Activated CD4-positive, alpha-beta T cell treated with anti-CD3 and anti-CD28 coated beads for 36 hours (primary cell): ENCODE results near the gene FYN. TPM values are rescaled to one million over a fixed set of nuclear protein-coding genes. Genes with fewer than 3 reads are reported as not detected.

Source experiments
- ATAC-seq: fragments of 200-7000 bp; cut with Tn5 transposase; one replicate; pipeline ENCODE4 v1.10.0; 2021; ENCODE audit warnings: mild to moderate bottlenecking, moderate library complexity
- CTCF ChIA-PET: fragments of 350-600 bp; sonication (Branson Sonifier 250); formaldehyde crosslinking; loops from one replicate; lab custom pipeline; 2021; ENCODE audit warnings: antibody characterized with exemption; lab: Charles Lee
- POLR2A ChIA-PET: fragments of 350-600 bp; sonication (Branson Sonifier 250); formaldehyde crosslinking; loops from one replicate; lab custom pipeline; 2021; ENCODE audit warnings: antibody characterized with exemption, inconsistent platforms; lab: Charles Lee
- DNase-seq: peaks from one replicate; pipeline ENCODE4 v3.0.0-alpha.2; 2020
- H3K27ac Mint-ChIP-seq: one replicate; pipeline ENCODE4 v1.8.0; 2021; ENCODE audit warnings: mixed read lengths
- H3K27me3 Mint-ChIP-seq: one replicate; pipeline ENCODE4 v1.8.0; 2021; ENCODE audit warnings: mixed read lengths
- H3K36me3 Mint-ChIP-seq: one replicate; pipeline ENCODE4 v1.8.0; 2021; ENCODE audit warnings: low read depth, mixed read lengths
- H3K4me1 Mint-ChIP-seq: one replicate; pipeline ENCODE4 v1.8.0; 2021; ENCODE audit warnings: mixed read lengths
- H3K4me3 Mint-ChIP-seq: one replicate; pipeline ENCODE4 v1.8.0; 2021; ENCODE audit warnings: mild to moderate bottlenecking, moderate library complexity, mixed read lengths
- H3K9me3 Mint-ChIP-seq: one replicate; pipeline ENCODE4 v1.8.0; 2021; ENCODE audit warnings: low read depth, mixed read lengths
- intact Hi-C, 2 experiments: fragments of 100-400 bp; cut with DNase I in 1 of 2; cut with micrococcal nuclease in 1 of 2; formaldehyde crosslinking; loops; one replicate each; pipeline versions ENCODE4 v1.14.2 to v1.15.1; 2022 to 2024; cut with DNase I, micrococcal nuclease
- total RNA-seq, 2 experiments: library from RNA; stranded (reverse); gene quantifications; one replicate each; pipeline ENCODE4 v1.2.3, GENCODE V29; 2021

The FYN gene
- total RNA-seq, 2 experiments from 2014 or later, result 345 to 504 TPM

DNA sequence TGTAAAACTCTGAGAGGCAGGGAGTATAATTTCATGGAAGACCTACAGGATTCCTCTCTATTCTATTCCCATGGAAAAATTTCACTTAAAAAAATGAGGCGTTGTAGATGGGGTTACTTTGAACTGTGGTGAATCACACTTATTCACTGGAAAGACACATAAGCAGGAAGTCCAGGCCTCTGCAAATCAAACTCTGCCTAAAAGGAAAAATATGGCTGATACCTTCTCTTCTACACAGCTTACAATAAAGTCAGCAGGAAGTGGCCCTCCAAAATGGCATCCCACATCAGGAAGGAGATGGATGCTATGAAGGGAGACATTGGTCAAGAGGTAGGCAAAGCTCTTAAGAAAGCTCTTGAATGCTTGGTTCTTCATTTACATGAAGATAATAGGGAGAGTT, 115.9 kb downstream of the FYN start:
- Mint-ChIP-seq H3K9me3 (no peaks in the 10 kb centered on the region), H3K4me1 (peaks cover 88% of the 10 kb centered on the region), H3K36me3 (peaks cover 70% of the 10 kb centered on the region), H3K4me3 (peak overlapping the region; percentile 75), H3K27me3 (no peaks in the 10 kb centered on the region), H3K27ac (peak overlapping the region; percentile 96)
- intact Hi-C loops, result no loop called here
- POLR2A ChIA-PET, result interaction anchor here (0.7 to 1.0 kb wide), 2 partner anchors 80 to 266 kb away, joined by 3 to 4 read pairs; no protein-coding TSS in a partner anchor
- ATAC-seq (peak; percentile 14), DNase-seq (no peak)
- CTCF ChIA-PET, result interaction anchor here (0.6 to 1.3 kb wide), 6 partner anchors 19 to 259 kb away, joined by 3 to 8 read pairs (median 3); no protein-coding TSS in a partner anchor

DNA sequence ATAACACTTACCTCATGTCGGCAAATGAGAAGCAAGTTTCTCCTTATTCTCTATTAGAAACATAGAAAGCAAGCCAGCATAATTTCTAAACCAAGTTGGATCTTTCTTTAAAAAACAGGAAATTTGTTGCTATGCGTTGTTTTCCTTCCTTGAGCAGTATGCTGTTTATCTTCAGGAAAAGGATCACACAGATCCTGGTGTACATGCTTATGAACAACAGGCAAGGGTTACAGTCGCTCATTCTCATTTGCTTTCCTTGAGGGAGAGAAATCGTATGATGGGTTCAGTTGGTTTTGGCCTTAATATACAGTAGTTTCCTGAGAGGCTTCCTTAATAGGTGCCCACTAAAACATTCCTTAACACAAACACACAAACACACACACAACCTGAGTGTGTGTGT, 118.8 kb downstream of the FYN start:
- Mint-ChIP-seq H3K4me1 (peaks cover 85% of the 10 kb centered on the region), H3K36me3 (peaks cover 76% of the 10 kb centered on the region), H3K27me3 (no peaks in the 10 kb centered on the region), H3K27ac (peak overlapping the region; percentile 84), H3K9me3 (no peaks in the 10 kb centered on the region), H3K4me3 (peak overlapping the region; percentile 75)
- intact Hi-C loops, result no loop called here
- DNase-seq, result no peak
- ChIA-PET CTCF (interaction anchor here (0.6 to 4.0 kb wide), 7 partner anchors 9 to 289 kb away, joined by 3 to 18 read pairs (median 5); no protein-coding TSS in a partner anchor), POLR2A (interaction anchor here (0.6 to 0.9 kb wide), 2 partner anchors 10 to 16 kb away, joined by 3 read pairs; no protein-coding TSS in a partner anchor)
- no peak for ATAC-seq

- ChIA-PET CTCF (interaction anchor here (0.7 to 4.0 kb wide), 10 partner anchors 10 to 58 kb away, joined by 3 to 18 read pairs (median 6); no protein-coding TSS in a partner anchor), POLR2A (interaction anchor here (0.6 to 0.9 kb wide), 4 partner anchors 11 to 84 kb away, joined by 3 read pairs; no protein-coding TSS in a partner anchor)
- peak; percentile 7 for ATAC-seq
- peaks cover 85% of the 10 kb centered on the region for H3K4me1 Mint-ChIP-seq
- no peak for DNase-seq
- H3K27ac Mint-ChIP-seq, result peak overlapping the region; percentile 84
- peaks cover 74% of the 10 kb centered on the region for H3K36me3 Mint-ChIP-seq
- no peaks in the 10 kb centered on the region for H3K27me3 Mint-ChIP-seq
- intact Hi-C loops, result no loop called here
- H3K4me3 Mint-ChIP-seq, result peak overlapping the region; percentile 75
- H3K9me3 Mint-ChIP-seq, result no peaks in the 10 kb centered on the region
Observed at GRCh38 chr6:111753573-111753972, 119.7 kb downstream of the FYN start.

GRCh38 chr6:111752476-111752875, 120.8 kb downstream of the FYN start:
- Mint-ChIP-seq H3K27me3 (no peaks in the 10 kb centered on the region), H3K9me3 (no peaks in the 10 kb centered on the region), H3K36me3 (peaks cover 73% of the 10 kb centered on the region), H3K4me1 (peaks cover 85% of the 10 kb centered on the region), H3K27ac (peak overlapping the region; percentile 84), H3K4me3 (peak overlapping the region; percentile 13)
- CTCF ChIA-PET, result interaction anchor here (0.6 to 4.0 kb wide), 11 partner anchors 10 to 116 kb away, joined by 3 to 18 read pairs (median 6); no protein-coding TSS in a partner anchor
- ATAC-seq (no peak), DNase-seq (no peak)
- intact Hi-C loops, result no loop called here
- POLR2A ChIA-PET, result no interaction called here

GRCh38 chr6:111750753-111751673, 122.2 kb downstream of the FYN start:
- peak; percentile 84 for ATAC-seq
- CTCF ChIA-PET, result interaction anchor here (2.4 to 4.0 kb wide), 3 partner anchors 13 to 41 kb away, joined by 7 to 18 read pairs (median 11); no protein-coding TSS in a partner anchor
- peaks cover 92% of the 10 kb centered on the region for H3K4me1 Mint-ChIP-seq

GRCh38 chr6:111750153-111750552, 123.1 kb downstream of the FYN start:
- ATAC-seq (no peak), DNase-seq (no peak)
- intact Hi-C loops, result loop anchor here in 1 of 2 experiments (2.0 kb wide), 1 partner anchor 15 kb away; no protein-coding TSS in a partner anchor
- Mint-ChIP-seq H3K27me3 (no peaks in the 10 kb centered on the region), H3K4me3 (peak overlapping the region; percentile 52), H3K36me3 (peaks cover 72% of the 10 kb centered on the region), H3K9me3 (no peaks in the 10 kb centered on the region), H3K4me1 (peaks cover 94% of the 10 kb centered on the region), H3K27ac (peak overlapping the region; percentile 90)
- ChIA-PET POLR2A (no interaction called here), CTCF (no interaction called here)

More at GRCh38 chr6:111750753-111751673, 122.2 kb downstream of the FYN start:
- H3K27me3 Mint-ChIP-seq, result no peaks in the 10 kb centered on the region
- POLR2A ChIA-PET, result interaction anchor here (0.7 kb wide), 1 partner anchor 15 kb away, joined by 8 read pairs; no protein-coding TSS in a partner anchor
- intact Hi-C loops, result loop anchor here in 1 of 2 experiments (1.0 to 2.0 kb wide), 2 partner anchors 8 to 14 kb away; no protein-coding TSS in a partner anchor
- no peaks in the 10 kb centered on the region for H3K9me3 Mint-ChIP-seq
- H3K4me3 Mint-ChIP-seq, result peak overlapping the region; percentile 52
- peak overlapping the region; percentile 90 for H3K27ac Mint-ChIP-seq
- H3K36me3 Mint-ChIP-seq, result peaks cover 74% of the 10 kb centered on the region
- peak; percentile 72 for DNase-seq

DNA sequence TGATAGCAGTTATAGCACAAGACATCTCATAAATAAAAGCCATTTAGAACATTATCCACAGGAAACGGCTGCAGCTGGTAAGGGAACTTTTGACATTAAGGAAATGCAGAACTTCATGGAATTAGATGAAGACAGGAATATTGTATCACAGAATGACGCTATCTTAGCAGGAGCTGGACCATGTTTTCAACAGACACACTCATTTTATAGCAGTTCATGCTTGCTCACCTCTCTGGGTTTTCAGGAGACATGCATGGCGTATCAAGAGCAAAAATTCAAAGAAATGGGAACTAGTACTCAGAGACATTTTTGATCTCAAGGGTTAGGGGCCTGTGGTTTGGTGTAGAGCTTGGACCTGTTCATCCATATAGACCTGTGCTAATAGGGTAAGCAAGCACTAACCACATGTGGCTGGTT, 125.0 kb downstream of the FYN start:
- H3K4me1 Mint-ChIP-seq, result peaks cover 93% of the 10 kb centered on the region
- no peaks in the 10 kb centered on the region for H3K9me3 Mint-ChIP-seq
- peak overlapping the region; percentile 85 for H3K27ac Mint-ChIP-seq
- H3K27me3 Mint-ChIP-seq, result no peaks in the 10 kb centered on the region
- no peak for ATAC-seq
- ChIA-PET POLR2A (no interaction called here), CTCF (interaction anchor here (0.8 to 1.5 kb wide), 4 partner anchors 12 to 77 kb away, joined by 3 to 8 read pairs (median 4); no protein-coding TSS in a partner anchor)
- no peak overlapping the region for H3K4me3 Mint-ChIP-seq
- intact Hi-C loops, result loop anchor here in 1 of 2 experiments (5.0 kb wide), 1 partner anchor 36 kb away; no protein-coding TSS in a partner anchor
- no peak for DNase-seq
- peaks cover 70% of the 10 kb centered on the region for H3K36me3 Mint-ChIP-seq

DNA sequence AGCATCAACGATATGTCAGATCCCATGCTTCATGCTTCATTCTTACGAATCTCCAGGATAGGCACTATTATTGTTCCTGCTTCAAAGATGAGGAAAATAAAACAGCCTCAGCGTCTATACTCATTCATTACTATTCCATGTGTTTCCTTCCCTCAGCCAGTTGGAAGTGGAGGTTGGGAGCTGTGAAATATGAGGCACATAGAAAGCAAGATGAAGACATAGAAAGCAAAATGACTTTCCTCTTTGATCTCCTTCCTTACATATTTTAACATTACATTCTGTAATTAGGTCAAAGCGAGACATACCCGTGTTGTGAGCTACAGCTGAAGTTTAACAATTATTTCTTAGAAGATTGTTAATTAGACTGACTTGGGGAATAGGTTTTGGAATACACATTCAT, 125.4 kb downstream of the FYN start:
- POLR2A ChIA-PET, result interaction anchor here (0.6 kb wide), 1 partner anchor 14 kb away, joined by 4 read pairs; no protein-coding TSS in a partner anchor

DNA sequence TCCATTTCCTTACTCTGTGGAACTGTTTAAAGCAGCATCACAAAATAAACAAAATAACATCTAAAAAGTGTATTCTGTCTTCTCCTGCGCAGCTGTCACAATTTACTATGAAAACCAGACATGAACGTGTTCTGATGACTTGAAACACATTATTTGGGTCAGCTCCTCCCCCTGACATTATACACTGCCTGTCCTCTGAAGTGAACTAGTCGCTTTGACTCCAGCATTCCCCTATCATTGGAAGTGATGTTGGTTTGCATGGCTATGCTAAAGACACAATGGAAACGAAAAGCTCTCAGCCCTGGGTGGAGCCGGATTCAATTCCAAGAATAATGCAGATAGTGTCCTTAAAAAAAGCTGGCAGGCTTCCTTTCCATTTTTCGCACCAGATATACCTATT, 125.9 kb downstream of the FYN start:
- peak overlapping the region; percentile 25 for H3K4me3 Mint-ChIP-seq
- CTCF ChIA-PET, result interaction anchor here (0.7 to 1.5 kb wide), 5 partner anchors 11 to 1700 kb away, joined by 3 to 8 read pairs (median 3); no protein-coding TSS in a partner anchor
- H3K27ac Mint-ChIP-seq, result peak overlapping the region; percentile 85

More for the DNA sequence above, 125.4 kb downstream of the FYN start:
- peaks cover 68% of the 10 kb centered on the region for H3K36me3 Mint-ChIP-seq
- CTCF ChIA-PET, result interaction anchor here (0.7 to 1.5 kb wide), 5 partner anchors 11 to 1699 kb away, joined by 3 to 8 read pairs (median 4); no protein-coding TSS in a partner anchor
- intact Hi-C loops, result loop anchor here in 1 of 2 experiments (5.0 kb wide), 1 partner anchor 36 kb away; no protein-coding TSS in a partner anchor
- peak overlapping the region; percentile 25 for H3K4me3 Mint-ChIP-seq
- H3K27me3 Mint-ChIP-seq, result no peaks in the 10 kb centered on the region
- no peaks in the 10 kb centered on the region for H3K9me3 Mint-ChIP-seq
- ATAC-seq (no peak), DNase-seq (no peak)
- H3K27ac Mint-ChIP-seq, result peak overlapping the region; percentile 85
- H3K4me1 Mint-ChIP-seq, result peaks cover 91% of the 10 kb centered on the region

GRCh38 chr6:111746983-111747382, 126.3 kb downstream of the FYN start:
- Mint-ChIP-seq H3K36me3 (peaks cover 70% of the 10 kb centered on the region), H3K27ac (peak overlapping the region; percentile 85), H3K4me3 (no peak overlapping the region), H3K4me1 (peaks cover 91% of the 10 kb centered on the region), H3K27me3 (no peaks in the 10 kb centered on the region), H3K9me3 (no peaks in the 10 kb centered on the region)
- intact Hi-C loops, result loop anchor here in 1 of 2 experiments (5.0 kb wide), 1 partner anchor 35 kb away; no protein-coding TSS in a partner anchor
- ChIA-PET CTCF (interaction anchor here (1.0 to 1.5 kb wide), 3 partner anchors 10 to 78 kb away, joined by 3 to 8 read pairs (median 5); no protein-coding TSS in a partner anchor), POLR2A (interaction anchor here (0.6 to 0.7 kb wide), 2 partner anchors 77 to 141 kb away, joined by 3 to 5 read pairs; no protein-coding TSS in a partner anchor)
- DNase-seq (no peak), ATAC-seq (peak; percentile 46)

More for the DNA sequence above, 125.9 kb downstream of the FYN start:
- intact Hi-C loops, result loop anchor here in 1 of 2 experiments (5.0 kb wide), 1 partner anchor 35 kb away; no protein-coding TSS in a partner anchor
- peaks cover 91% of the 10 kb centered on the region for H3K4me1 Mint-ChIP-seq
- POLR2A ChIA-PET, result interaction anchor here (0.6 to 0.7 kb wide), 2 partner anchors 13 to 77 kb away, joined by 4 to 5 read pairs; no protein-coding TSS in a partner anchor
- no peak for DNase-seq
- no peaks in the 10 kb centered on the region for H3K9me3 Mint-ChIP-seq
- ATAC-seq, result no peak
- H3K36me3 Mint-ChIP-seq, result peaks cover 70% of the 10 kb centered on the region
- no peaks in the 10 kb centered on the region for H3K27me3 Mint-ChIP-seq
